HG02938 (cell line): ENCODE results near the gene SLC16A12.
"Not testable (repeated sequence)": the region's sequence is repeated elsewhere in the genome, so short reads cannot be mapped to it uniquely, and the experiment has no call there.

Source experiments
- ATAC-seq: cut with Tn5 transposase; IDR thresholded peaks from one replicate; pipeline ENCODE4 v1.9.1; 2021; ENCODE audit warnings: mild to moderate bottlenecking, moderate library complexity; ENCODE audit not compliant: unreplicated experiment

SLC16A12 gene

GRCh38 chr10:89548673-89549072, 13.3 kb upstream of the SLC16A12 start:
- ATAC-seq: no peak

GRCh38 chr10:89547853-89548513, 12.6 kb upstream of the SLC16A12 start:
- no peak for ATAC-seq

- not testable (repeated sequence) for ATAC-seq
Measured at GRCh38 chr10:89546651-89547050, 11.3 kb upstream of the SLC16A12 start.

- ATAC-seq: no peak
Measured at GRCh38 chr10:89543841-89544240, 8.4 kb upstream of the SLC16A12 start.

GRCh38 chr10:89540420-89540949, 5.1 kb upstream of the SLC16A12 start:
- ATAC-seq: no peak

GRCh38 chr10:89537364-89537763, 2.0 kb upstream of the SLC16A12 start:
- no peak for ATAC-seq

GRCh38 chr10:89536013-89536354, 590 bp upstream of the SLC16A12 start:
- no peak for ATAC-seq

- ATAC-seq: no peak
Measured at GRCh38 chr10:89534826-89535166, 598 bp downstream of the SLC16A12 start.

- no peak for ATAC-seq
Measured at GRCh38 chr10:89532476-89532875, 2.9 kb downstream of the SLC16A12 start.

- ATAC-seq: no peak
Measured at GRCh38 chr10:89531359-89531758, 4.0 kb downstream of the SLC16A12 start.

- ATAC-seq: not testable (repeated sequence)
Measured at GRCh38 chr10:89529711-89530110, 5.7 kb downstream of the SLC16A12 start.

GRCh38 chr10:89526358-89526757, 9.0 kb downstream of the SLC16A12 start:
- no peak for ATAC-seq

GRCh38 chr10:89525556-89525955, 9.8 kb downstream of the SLC16A12 start:
- no peak for ATAC-seq

GRCh38 chr10:89524279-89524678, 11.1 kb downstream of the SLC16A12 start:
- ATAC-seq: no peak

- no peak for ATAC-seq
Measured at GRCh38 chr10:89523274-89523673, 12.1 kb downstream of the SLC16A12 start.

GRCh38 chr10:89522463-89522862, 12.9 kb downstream of the SLC16A12 start:
- ATAC-seq: no peak

GRCh38 chr10:89521368-89521767, 14.0 kb downstream of the SLC16A12 start:
- no peak for ATAC-seq

- no peak for ATAC-seq
Measured at GRCh38 chr10:89520706-89521105, 14.7 kb downstream of the SLC16A12 start.

- no peak for ATAC-seq
Measured at GRCh38 chr10:89518876-89519842, 16.2 kb downstream of the SLC16A12 start.

GRCh38 chr10:89518108-89518507, 17.3 kb downstream of the SLC16A12 start:
- ATAC-seq: no peak

GRCh38 chr10:89516149-89516832, 19.1 kb downstream of the SLC16A12 start:
- no peak for ATAC-seq
